GM12873 (cell line): ENCODE data around the gene AUTS2.

Experiments
- TF ChIP-seq, protein P1 (sequence below): IDR thresholded peaks from 2 replicates; pipeline ENCODE4 v1.5.1; 2012; ENCODE audit warnings: low read depth, mild to moderate bottlenecking, moderate library complexity, low read length, control low read depth; ENCODE audit not compliant: insufficient read depth; ENCODE audit errors: missing control alignments

AUTS2 gene

GRCh38 chr7:70325509-70326101 is 727.3 kb downstream of the AUTS2 start:
- TF ChIP-seq, protein P1, sequence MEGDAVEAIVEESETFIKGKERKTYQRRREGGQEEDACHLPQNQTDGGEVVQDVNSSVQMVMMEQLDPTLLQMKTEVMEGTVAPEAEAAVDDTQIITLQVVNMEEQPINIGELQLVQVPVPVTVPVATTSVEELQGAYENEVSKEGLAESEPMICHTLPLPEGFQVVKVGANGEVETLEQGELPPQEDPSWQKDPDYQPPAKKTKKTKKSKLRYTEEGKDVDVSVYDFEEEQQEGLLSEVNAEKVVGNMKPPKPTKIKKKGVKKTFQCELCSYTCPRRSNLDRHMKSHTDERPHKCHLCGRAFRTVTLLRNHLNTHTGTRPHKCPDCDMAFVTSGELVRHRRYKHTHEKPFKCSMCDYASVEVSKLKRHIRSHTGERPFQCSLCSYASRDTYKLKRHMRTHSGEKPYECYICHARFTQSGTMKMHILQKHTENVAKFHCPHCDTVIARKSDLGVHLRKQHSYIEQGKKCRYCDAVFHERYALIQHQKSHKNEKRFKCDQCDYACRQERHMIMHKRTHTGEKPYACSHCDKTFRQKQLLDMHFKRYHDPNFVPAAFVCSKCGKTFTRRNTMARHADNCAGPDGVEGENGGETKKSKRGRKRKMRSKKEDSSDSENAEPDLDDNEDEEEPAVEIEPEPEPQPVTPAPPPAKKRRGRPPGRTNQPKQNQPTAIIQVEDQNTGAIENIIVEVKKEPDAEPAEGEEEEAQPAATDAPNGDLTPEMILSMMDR = no peak

DNA sequence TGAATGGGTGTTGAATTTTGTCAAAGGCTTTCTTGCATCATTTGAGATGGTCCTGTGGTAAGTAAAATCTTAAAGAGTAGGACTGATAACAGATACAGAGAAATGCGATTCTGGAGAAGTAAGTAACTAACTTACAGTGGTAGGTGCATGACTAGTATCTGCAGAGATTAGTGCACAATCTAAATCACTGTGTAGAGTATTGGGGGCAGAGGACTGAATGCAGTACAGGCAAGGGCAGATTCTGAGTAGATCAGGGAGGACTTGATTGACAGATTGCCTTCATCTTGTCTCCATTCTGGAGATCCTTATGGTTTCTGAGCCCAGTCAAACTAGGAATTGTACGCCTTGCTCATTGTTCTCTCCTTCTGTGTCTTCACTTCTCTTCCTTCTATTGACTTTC is 736.0 kb downstream of the AUTS2 start:
- TF ChIP-seq, protein P1 = no peak

DNA sequence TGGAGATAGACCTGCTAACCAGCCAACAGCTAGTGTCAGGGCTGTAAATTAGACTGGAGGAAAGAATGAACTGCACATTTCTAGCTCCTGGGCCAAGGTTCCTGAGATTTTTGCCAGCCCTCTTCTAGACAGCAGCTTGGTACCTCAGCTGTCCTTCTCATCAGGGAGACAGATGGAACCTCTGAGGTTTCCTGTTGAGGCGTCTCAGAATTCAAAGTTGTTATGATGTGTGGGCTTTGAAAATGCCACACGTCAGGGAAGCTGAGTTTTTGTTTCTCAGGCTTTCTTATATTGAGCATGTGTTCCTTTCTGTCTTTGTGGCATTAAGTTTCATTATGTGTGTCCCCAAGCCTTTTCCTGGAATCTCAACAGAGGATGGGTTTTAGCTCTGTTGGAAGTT is 736.6 kb downstream of the AUTS2 start:
- TF ChIP-seq, protein P1 = no peak

DNA sequence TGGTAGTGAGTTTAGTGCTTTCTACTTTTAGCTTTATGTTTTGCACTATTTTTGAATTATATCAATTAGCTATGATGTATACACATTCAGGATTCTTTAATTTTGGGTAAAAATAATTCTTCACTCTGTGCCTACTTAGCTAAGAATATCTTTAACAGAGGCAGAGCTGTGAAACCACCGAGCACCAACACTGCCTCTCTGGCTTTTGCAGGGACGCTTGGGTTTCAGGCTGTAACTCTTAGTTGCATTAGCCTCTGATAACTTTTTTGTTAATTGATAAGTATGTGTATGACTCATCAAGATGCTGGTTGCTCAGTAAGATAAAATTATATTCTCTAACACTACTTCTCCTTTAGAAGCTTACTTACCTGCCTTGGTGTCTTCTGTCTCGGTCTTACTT is 738.3 kb downstream of the AUTS2 start:
- TF ChIP-seq, protein P1 = no peak

DNA sequence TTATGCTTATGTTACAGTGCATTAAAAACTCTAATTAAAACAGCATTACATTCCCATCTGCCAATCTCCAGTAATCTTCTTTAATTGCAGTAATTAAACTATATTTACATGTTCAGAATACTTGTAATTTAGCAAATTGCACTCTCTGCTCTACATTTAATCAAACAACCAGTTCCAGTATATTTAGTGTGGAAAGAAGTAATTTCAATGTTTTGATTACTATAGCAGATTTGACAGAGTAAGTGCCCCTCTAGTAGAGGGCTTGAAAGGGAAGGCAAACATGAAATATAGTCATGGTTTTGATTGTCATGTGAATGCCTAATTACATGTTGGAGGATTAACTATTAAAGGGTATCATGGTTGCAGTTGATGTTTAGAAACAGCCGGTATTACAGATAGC is 739.7 kb downstream of the AUTS2 start:
- TF ChIP-seq, protein P1 = no peak

DNA sequence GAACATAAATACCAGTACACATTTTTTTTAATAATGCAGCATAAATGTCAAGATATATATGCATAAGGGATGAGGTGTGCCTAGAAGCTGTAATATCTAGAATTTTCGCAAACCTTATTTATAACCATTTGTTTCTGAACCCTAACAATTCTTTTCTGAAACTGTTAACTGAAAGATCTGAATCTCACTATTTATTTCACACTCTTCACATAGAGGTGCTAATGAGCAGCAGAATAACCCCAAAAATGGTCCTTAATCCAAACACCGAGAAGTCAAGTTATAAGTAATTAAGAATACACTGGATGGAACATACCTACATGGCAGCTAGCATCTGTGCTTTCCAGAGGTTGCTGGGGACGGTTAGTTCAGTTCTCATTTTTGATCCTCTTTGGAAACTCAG is 742.0 kb downstream of the AUTS2 start:
- TF ChIP-seq, protein P1 = no peak

DNA sequence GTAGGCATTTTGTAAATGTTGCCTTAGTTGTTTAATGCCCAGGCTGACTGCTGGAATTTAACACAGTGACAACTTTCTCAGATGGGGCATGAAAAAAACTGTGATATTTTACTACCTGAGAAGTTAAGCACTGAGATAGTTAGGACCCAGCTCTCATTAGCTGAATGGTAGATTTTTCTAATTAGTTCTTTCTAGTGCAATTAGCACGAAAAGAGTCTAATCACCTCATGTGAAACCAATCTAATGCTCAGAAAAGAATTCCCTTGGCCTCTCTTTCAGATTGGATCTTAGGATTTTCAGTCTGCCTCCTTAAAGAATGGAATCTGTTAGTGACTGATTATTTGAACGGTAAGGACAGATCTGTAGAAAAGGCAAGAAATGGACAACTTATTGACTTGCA is 743.2 kb downstream of the AUTS2 start:
- TF ChIP-seq, protein P1 = no peak
